Ishikawa (cell line): Measurements from ENCODE around the gene SPOCK1.

Experiments used
- EGR1 ChIP-seq: IDR thresholded peaks from 2 replicates; pipeline ENCODE4 v1.6.1; 2012
- NFIC ChIP-seq: IDR thresholded peaks from 2 replicates; pipeline ENCODE4 v1.6.1; 2012

- TF ChIP-seq NFIC (no peak), EGR1 (no peak)
These were observed 182.8 kb downstream of the SPOCK1 start for GRCh38 chr5:137316346-137316736.
